Measurements from ENCODE around the gene KCNJ5. TPM values are rescaled to one million over a fixed set of nuclear protein-coding genes. Genes with fewer than 3 reads are reported as not detected.

KCNJ5 gene
- polyA plus RNA-seq, 1 donor = 0.81 TPM

DNA sequence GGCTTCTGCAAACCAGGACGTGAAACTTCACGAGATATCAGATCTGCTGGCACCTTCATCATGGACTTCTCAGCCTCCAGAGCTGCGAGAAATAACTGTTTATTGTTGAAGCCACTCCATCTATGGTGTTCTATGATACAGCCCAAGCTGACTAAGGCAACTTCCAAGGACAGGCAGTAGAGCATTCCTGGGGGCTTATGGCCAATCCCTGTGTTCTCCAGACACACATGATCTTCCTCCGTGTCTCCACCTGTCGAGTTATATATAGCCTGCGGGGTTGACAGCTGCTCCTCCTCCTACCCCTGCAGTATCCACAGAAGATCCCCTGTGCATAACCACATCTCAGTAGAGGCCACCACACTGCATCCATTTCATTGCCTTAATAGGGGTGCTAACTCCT, 40.5 kb downstream of the KCNJ5 start:
- DNase-seq (ENCODE audit: low read depth) = no peak

DNA sequence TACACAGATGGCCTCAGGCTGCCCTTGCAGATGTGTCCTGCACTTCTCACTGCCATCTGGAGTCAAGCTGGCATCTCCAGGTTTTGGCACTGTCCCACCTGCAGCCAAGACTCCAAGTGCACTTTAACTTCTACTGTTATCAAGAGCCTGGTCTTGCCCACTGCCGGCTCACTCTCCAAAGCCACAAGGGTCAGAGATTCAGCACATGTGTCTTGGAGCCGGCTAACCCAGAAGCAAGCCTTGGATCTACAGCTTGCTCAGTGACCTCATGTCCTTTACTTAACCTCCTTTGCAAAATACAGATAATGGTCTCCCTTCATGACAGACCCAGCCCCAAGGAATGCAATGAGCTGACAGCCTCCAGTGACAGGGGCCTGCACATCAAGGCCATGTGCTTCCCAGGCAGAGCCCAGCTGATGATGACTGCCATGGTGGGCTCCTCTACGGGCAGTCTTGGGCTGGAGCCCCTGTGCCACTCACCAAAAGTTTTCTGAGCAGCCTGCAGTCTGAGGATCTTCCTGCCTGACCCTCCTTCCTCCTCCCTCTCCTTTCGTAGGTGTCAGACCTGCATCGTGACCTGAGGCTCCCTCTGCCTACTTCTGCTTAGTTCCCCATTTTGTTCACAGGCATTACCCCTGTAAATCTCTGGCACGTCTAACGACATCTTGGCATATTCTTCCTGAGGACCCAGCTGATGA, 42.5 kb downstream of the KCNJ5 start:
- no peak for DNase-seq (ENCODE audit: low read depth)

DNA sequence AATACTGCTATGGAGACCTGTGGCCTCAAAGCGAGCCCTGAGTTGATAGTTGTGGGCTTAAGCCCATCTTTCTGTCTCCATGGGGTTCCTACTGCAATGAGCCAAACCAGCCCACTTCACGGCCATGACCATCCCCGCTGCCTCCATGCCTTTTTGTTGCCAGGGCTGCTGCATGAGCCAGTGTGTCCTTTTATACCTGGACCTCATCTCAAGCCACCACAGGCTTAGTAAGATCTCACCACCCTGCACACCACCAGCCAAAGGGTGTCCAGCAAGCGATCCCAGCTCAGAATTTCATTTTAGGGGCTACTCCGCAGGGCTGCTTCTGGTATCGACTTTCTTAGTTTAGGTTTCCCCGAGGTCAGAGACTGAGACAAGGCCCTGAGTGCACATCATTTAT, 43.2 kb downstream of the KCNJ5 start:
- no peak for DNase-seq (ENCODE audit: low read depth)

DNA sequence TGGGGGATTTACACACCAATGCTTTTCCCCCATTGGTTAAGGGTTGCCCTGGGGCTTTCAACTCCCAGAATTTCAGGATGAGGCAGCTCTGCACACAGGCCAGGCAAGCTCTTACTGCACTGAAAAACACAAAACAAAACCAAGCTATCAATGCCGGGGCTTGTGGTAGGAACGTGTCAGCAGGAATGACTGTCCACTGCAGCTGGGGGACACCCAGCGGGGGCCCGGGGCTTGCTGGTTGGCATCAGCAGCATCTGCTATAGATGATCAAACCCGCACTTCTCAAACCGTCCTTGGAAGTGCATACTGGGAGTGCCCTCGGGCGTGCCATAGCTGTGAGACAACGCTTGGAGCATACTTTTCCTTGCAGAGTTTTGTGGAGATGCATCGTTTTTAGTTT, 43.8 kb downstream of the KCNJ5 start:
- DNase-seq (ENCODE audit: low read depth) = no peak

DNA sequence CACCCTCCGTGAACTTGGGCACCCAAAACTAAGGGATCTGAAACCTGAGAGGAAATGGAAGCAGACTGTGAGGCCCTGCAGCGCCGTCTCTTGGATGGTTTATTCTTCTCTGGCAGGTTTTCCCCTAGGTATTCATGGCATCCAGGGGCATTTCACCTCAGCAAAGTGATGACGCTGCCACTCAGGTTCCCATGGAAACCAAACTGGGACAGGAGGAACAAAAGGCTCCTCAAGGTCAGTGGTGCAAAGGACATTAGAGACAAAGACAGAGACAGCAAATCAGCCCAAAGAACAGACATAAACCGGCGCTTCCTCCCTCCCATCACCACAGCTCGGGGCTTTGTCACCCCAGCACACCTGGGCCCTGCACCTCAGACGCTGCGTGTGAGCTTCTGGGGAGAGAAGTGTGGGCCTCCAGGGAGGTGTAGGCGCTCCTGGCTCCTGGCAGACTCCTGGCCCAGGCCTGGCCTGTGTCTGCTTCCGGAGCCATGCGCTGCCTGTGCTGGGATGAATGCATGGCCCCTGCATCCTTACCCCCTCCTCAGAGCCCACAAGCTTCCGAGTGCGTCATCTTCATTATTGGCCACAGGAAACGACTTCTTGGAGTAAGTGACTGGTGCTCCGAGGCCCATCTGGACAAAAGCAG, 45.6 kb downstream of the KCNJ5 start:
- no peak for DNase-seq (ENCODE audit: low read depth)

DNA sequence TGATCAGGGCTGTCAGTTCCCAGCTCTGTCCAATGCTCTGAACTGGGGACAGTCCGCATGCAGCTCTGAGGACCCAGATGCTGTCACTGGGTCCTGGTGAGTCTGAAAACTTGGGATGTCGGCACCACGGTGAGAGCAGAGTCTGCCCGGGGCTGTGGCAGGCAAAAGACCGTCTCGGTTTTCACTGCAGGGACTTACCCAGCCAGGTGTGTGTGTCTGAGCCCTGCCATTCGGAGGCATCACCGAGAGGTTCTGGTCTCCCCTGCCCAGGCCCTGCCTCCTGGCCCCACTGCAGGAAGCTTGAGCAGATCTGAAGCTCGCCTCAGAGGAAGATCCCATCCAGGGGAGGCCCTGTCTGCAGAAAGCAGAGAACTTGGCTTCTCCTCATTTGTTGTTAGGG, 46.3 kb downstream of the KCNJ5 start:
- DNase-seq (ENCODE audit: low read depth) = no peak

DNA sequence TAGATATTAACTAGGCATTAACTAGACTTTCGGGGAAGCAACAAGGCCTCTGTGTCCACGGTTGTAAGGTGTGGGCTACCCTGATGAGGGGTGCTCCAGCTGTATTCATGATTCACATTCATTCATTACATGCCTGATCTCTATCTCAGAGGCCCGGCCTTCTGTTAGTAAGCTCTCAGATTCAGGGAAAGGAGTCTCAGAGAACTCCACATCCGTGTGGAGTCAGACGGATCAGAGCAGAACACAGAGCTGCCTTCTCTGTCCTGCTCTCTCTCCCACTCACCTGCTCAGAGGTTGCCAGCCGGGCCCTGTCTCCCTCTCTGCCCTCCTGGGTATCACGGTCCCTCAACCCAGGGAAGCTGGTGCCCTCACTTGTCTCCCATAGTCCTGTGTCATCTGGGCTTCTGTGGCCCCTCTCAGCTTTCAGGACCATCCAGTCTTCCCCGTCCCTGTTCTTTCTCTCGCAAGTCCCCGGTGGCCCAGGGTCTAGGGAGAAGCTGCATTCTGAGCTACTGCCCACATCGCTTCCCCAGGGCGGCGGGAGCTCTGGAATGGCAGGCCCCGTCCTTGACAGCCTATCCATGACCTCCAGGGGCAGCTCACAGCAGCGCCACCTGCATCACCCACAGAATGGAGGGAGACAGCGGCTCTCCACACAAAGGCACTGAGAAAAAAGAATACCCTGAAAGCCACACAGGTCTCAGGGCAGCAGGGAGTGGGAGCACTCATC, 47.2 kb downstream of the KCNJ5 start:
- DNase-seq (ENCODE audit: low read depth) = no peak

DNA sequence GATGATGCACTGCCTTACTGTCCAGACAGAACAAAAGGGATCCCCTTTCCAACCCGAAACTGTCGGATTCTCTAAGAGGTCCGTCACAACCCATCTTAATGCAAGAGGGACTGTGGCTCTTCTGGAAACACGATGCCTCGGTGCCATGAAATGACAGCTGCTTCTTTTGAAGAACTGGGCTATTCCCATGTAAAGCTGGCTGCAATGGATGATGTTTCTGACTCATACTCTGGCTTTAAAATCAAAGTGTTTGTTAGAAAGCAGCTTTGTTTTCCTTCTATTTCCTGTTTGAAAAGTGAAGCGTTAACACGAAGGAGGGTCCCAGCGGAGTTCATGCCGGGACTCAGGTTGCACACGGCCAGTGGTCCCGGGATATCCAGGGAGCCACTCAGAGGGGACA, 48.4 kb downstream of the KCNJ5 start:
- DNase-seq (ENCODE audit: low read depth) = no peak

DNA sequence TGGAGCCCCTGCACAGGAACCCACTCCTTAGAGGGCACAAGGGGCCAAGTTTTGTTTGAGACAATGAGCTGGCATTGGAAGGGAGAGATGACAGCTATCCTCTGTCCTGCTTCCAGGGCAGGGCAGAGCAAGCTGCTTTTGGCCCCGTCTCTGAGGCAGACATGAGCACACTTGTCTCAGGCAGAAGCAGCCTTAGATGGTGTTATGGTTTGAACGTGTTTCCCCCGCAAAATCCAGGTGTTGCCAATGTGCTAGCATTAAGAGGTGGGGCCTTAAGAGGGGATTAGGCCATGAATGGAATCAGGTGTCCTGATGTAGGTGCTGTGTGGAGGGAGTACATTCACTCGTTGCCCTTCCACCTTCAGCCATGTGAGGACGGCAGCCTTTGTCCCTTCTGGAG, 49.0 kb downstream of the KCNJ5 start:
- DNase-seq (ENCODE audit: low read depth) = no peak

DNA sequence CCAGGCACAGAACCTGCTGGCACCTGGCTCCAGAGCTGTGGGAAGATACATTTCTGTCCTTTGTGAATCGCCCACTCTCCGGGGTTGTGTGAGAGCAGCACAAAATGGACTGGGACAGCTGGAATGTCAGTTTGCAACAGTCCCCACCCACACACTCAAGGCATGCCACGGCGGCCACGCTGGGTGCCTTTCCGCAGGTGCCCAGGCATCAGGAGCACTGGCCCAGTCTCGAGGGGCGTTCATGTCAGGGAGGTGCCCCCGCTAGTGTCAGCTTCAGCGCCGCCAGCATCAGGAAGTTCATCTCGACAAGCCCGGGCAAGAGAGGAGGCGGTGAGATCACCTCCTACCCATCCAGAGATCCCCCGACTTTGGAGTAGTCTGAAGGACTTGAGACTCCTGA, 49.4 kb downstream of the KCNJ5 start:
- DNase-seq (ENCODE audit: low read depth) = no peak

DNA sequence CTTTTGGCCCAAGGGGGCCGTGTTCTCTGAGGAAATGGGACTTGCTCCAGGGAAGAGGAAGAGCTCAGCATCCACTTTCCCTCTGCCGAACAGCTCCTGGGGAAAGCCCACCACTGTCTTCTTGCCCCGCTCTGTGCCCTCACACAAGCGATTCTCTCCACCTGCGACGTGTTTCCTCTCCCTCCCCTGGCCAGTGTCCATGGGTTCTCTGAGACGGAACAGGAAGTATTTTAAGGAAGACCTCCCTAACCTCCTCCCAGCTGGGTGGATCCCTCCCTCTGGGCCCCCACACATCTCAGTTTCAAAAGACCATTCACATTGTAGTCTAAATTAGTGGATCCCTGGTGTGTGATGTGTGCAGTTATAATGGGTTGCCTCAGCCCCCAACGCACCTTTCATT, 50.0 kb downstream of the KCNJ5 start:
- no peak for DNase-seq (ENCODE audit: low read depth)

DNA sequence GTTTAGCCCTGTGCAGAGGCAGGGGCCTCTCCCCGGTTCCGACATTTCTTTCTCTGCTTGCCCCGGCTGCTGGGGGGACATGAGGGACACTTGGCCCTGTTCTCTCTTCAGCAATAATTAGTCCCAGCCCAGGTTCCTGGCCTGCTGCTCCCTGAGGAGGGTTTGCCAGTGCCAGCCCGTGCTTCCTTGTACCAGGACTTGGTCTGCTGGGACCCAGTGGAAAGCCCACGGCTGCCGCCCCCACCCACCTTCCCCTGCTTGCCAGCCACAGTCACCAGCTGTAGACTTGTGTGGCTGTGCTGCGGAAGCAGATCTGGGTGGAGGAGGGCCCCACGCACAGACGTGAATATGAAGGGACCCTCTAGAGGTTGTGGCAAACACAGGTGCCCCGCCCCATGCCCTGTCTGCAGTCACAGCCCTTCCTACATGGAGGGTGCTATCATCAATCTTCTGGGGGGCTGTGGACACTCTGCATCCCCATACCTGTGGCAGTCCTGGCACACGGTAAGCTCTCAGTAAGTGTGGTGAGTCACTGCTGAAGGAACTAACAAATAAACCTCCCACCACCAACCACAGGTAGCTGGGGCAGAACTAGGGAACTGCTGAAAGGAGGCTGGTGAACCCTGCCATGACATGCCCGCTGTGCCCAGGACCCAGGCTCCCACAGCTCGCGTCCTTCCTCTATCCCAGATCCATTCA, 50.6 kb downstream of the KCNJ5 start:
- DNase-seq (ENCODE audit: low read depth) = no peak

DNA sequence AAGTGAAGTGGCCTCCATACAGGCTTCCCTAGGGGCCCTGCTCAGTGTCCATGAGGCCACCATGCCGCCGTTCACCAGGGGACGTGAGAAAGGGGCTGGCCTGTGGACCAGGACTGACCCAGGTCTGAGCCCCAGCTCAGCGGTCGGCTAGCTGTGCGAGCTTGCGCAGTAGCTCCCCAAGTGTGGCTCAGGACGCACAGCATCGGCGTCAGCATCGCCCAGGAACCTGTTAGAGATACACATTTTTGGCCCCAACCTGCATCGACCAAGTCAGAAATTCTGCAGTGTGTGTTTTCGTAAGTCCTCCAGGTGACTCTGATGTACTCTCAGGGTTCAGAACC, 51.1 kb downstream of the KCNJ5 start:
- no peak for DNase-seq (ENCODE audit: low read depth)

DNA sequence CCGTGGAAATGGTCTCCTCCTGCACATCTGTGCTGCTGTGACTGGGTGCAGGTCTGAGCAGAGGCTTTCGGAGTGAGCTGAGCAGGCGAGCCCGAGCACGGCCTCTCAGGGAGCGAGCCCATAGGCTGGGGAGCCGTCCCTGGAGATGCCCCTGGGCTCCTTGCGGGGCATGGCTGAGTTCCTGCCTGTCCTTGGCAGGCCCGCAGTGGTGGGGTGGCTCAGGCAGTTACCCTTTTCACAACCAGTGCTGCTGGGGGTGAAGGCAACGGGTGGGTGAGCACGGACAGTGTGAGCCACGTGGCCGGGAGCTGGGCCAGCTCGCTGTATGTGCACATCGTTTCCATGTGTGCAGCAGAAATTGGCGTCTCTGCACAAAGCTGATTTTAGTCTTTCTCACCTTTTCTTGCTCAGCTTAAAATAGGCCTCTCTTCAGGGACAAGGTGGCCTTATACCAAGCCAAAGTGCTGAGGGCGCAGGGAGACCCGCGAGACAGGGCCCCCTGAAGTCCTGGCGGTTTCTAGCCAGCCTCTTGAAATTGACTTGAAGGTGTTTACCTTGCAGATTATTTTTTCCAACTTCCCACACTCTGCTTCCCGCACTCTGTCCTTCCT, 51.8 kb downstream of the KCNJ5 start, which contains the start of gene TP53AIP1:
TSS of gene TP53AIP1 (minus strand) at position 55 of the 611 bp plus-strand sequence. CDS start 5,053 bp downstream, outside the sequence.
- DNase-seq (ENCODE audit: low read depth) = no peak

DNA sequence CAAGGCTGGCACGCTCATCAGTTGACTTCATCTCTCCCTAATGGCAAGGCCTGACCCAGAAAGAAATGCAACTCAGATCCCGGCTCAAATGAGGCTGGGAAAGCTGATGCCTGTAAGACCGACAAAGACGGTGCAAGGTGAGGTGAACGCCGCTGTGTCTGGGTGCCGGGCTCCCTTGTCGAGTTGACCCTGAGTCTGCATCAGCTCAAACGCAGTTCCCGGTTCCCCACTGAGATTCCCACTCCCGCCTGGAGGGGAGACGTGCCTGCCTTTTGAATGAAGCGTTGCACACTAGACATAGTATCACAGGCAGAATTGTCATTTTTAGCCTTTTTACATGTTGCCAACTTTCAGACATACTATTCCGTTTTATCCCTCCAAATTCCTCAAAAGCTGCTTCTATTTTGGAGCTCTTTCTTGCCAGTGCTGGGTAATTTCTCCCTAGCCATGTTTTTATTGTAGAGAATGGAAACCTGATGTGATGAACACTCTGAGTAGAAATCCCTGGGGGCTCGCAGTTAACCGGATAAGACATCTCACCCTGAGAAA, 52.3 kb downstream of the KCNJ5 start:
- DNase-seq (ENCODE audit: low read depth) = no peak

DNA sequence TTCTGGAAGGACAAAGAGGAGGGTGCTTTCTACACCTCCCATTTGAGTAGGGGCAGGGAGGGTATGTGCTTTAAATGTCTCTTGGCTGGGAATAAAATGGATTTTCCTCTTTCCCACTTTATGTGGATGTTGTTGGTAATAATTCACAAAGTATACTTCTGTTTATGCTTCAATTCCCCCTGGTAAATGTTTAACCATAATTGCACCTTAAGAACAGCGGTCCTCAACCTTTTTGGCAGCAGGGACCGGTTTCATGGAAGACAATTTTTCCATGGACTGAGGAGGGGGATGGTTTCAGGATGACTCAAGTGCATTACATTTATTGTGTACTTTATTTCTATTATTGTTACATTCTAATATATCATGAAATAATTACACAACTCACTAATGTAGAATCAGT, 55.5 kb downstream of the KCNJ5 start:
- DNase-seq (ENCODE audit: low read depth) = no peak

DNA sequence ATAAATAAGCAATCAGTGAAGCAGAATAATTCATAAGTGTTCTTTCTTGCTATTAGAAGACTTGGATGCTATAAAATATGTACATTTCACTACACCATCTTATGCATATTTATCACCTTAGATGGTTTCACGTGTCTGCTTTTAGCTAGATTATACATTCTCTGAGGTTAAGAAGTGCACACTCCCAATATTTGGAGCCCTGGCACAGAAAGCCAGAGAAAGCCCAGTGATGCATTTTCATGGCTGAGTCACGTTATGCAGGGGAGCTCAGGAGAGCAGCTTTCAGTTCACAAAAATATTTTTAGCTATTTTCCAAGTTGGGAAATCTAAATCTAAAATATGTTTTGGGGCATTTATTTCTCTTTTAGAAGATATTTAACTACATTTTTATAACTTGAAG, 56.6 kb downstream of the KCNJ5 start:
- no peak for DNase-seq (ENCODE audit: low read depth)

DNA sequence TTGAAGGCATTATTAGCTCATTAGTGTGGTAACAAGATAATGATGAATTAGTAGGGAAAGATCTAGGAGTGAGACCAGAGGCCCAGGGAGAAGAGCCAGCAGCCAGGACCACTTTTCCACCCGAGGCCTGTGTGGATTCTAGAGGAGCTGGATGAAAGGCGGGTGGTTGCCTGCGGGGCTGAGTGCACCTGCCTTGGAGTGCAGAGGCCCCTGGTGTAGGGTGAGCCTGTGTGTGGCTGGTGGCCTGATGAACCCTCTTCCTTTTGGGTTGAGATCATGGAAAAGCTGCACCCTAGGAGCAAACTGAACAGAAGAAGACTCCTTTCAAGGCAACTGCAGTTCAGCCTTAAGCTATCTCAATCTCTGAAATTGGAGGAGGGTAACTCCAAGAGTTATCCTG, 57.4 kb downstream of the KCNJ5 start:
- DNase-seq (ENCODE audit: low read depth) = no peak

DNA sequence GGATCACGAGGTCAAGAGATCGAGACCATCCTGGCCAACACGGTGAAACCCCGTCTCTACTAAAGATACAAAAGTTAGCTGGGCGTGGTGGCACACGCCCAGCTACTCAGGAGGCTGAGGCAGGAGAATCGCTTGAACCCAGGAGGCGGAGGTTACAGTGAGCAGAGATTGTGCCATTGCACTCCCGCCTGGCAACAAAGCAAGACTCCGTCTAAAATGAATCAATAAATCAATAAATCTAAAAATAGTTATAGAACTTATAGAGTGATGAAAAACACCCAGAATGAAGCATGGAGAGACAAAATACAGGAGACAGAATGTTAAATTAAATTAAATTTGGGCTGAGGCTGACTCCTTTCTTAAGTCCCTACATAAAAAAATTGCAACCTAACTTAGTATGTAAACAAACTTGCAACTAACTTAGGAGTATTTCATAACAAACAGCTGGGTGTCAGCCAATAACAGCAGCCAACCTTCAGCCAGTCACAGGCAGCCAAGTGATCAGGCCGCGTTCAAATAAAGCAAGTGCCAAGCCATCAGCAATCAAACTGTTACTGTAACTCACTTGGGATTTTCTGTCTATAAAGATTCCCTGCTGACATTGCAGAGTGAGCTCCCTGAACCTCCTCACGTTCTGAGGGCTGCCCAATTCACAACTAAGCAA, 58.8 kb downstream of the KCNJ5 start:
- no peak for DNase-seq (ENCODE audit: low read depth)

DNA sequence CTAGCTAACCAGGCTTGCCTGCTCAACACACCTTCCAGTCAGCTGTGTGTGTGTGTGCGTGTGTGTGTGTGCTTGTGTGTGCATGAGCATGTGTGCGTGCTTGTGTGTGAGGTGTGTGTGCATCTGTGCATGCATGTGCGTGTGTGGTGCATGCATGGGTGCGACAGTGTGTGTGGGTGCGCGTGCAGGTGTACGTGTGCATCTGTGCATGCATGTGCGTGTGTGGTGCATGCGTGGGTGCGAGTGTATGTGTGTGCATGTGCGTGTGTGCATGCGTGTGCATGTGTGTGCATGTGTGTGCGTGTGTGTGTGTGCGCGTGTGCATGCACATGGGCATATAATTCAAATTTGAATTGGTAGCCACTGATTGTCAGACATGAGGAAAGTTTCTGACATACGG, 62.0 kb downstream of the KCNJ5 start:
- no peak for DNase-seq (ENCODE audit: low read depth)

DNA sequence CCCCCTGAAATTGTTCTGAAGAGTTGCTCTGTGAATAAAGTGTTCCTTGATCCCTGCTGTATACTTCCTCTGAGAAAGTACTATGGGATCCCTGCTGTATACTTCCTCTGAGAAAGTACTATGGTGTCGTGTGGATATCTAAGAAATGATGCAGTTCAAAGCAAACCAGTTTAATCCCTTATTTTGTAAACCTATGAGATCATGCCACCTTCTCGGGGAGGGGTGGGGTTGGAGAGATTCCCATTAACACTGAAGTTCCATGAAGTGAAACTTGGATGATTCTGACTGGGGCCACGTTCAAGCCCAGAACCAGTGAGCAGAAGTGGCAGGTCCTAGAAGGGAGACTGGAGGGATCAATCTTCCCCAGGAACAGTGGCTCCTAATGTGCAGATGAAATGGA, 64.5 kb downstream of the KCNJ5 start:
- DNase-seq (ENCODE audit: low read depth) = no peak
